Pulmonary artery endothelial cell (primary cell): Measurements from ENCODE around the gene SORCS2. TPM values are rescaled to one million over a fixed set of nuclear protein-coding genes. Genes with fewer than 3 reads are reported as not detected.

Source experiments
- DNase-seq: peaks from one replicate; pipeline ENCODE4 v3.0.0-alpha.2; 2011; ENCODE audit warnings: low read depth, low spot score
- total RNA-seq: library from RNA; depleted of rRNA; stranded (reverse); fragments of >200 nt; gene quantifications from 2 replicates; pipeline ENCODE4 v1.2.3, GENCODE V29; 2014

Gene SORCS2
- total RNA-seq, 1 donor from 2014 or later, result not detected

DNA sequence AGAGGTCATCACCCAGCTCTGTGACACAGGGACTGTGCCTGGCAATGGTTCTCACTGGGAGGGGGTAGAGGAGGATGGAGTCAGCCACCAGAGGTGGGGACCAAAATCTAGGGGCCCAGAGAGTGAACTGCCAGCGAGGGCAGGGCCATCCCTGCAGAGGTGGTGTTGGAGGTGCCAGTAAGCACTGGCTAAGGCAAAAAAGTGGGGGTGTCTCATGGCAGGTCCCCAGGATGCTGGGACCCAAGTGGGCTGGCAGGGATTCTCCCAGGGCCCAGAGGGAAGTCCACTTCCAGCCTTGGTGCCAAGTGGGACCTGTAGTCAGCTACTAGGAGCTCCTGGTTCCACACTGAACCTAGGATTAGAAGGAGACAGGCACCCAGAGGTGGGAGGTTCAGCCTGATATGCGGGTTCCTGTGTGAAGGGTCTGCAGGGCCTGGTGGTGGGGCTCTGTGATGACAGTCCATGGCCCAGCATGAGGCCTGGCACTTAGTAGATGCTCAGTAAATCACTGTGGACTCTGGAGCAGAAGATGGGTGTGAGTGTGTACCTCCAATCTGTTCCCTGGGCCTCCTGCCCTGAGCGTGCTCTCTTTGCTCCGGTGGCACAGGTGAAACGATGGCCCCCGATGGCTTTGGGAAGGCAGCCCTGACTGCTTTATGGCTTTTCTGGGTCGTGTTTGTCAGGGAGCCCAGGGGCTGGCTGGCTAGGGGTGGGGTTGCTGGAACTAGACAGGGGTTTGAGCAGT, 160.9 kb downstream of the SORCS2 start:
- DNase-seq, result no peak

DNA sequence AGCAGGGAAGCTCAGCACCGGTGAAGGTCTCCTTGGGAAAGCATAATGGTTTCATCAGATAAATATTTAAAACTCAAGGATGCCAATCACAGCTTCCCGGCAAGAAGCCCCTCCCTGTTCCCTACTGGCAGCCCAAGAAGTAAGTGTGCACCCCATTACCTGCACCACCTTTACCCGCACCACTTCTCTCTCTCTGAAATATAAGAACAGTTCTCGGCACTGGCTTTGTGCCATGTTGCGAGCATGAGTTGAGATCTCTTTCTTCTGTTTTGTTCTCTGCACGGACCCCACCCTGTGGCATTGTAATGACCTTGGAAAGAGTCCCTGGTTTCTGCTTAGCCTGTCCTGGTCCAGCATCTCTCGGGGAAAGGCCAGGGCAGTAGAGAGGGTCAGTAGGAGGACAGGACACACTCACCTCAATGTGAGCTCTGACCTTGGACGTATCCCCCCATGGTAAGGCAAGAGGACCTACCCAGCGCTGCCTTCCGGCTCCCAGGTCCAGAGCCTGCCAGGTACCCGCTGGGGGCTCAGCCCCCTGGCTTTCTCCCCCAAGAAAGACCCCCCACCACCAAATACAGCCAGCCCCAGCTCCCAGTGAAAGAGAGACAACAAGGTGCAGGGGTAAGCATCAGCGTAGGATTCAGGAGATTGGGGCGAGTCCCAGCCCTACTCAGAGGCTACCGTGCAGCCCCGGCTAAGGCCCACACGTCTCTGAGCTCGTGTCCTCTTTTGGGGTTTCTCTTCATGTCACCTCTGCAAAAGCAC, 161.7 kb downstream of the SORCS2 start:
- no peak for DNase-seq

DNA sequence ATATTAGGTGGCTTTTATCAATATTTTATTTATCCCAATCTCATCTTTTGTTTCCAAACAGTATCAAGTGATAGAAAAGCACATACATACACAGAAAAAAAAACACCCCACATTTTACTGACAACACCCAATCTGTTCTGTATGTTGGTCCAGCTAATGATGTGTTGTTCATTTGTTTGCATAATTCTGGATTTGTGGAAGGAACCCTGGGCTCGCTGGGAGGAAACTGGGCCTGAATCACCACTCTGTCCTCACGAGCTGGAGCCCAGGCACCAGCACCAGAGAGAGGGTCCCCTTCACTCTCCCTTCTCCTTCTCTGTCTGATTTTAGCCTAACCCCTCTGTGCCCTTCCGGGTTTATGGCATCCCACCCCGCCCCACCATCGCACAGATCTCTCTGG, 162.6 kb downstream of the SORCS2 start:
- DNase-seq, result no peak

DNA sequence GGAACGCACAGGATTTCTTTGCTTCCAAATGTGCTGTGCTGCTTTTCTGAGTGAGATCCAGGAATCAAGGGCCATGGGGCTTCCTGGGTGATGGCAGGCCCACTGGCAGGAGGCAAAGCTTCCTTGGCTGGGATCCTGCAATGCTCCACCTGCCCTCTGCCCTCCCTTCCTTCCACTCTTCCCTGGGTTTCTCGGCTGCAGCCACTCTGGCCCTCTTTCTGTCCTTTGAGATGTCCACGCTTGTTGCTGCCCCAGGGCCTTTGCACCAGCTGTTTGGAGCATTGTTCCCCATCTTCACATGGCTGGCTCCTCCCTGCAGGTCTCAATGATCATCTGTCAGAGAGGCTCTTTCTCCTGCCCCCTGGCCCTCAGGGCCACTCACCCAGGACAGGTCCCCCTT, 163.5 kb downstream of the SORCS2 start:
- DNase-seq, result no peak

DNA sequence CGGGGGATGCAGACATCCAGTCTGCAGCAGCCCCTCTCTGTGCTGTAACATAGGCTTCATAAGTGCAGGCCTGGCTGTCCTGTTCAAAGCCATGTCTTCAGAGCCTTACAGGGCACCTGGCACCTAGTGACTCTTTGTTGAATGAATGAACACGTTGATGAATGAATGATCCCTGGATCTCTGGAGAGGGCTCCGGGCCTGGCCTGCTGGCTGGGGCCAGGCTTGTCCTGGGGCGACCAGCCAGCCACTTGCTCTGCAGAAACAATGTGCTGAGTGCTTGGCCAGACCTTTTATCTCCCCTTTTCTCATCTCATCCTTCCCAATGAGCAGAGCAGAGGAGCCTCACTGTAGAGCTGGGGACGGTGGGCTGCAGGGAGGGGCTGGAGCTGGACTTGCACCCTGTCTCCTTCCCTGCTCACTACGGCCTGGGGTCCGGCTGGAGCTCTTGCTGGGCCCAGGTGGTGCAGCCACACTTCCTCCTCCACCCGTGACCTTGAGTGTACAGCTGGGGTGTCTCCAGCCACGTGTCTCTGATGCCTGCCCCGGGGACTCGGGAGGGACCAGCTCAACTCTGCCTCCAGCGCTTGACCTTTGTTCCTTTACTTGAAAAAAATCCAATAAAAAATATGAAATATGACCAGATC, 164.5 kb downstream of the SORCS2 start:
- no peak for DNase-seq

DNA sequence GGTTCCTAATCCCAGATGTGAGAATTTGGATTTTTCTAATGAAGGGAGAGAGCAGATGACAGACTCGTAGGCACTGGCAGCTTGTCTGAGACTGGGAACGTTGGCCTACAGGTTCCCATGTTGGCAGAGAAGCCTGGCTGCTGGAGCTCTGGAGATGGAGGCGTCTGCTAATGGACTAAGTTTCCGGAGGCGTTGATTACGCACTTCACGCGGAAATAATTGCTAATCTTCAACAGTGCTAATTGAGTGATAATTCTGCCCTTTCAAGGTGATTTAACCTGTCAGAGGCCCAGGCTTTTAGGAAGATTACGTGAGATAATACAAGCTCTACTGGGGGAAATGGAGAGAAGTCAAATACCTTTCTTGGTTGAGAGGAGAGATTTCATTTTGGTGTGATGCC, 165.0 kb downstream of the SORCS2 start:
- no peak for DNase-seq

DNA sequence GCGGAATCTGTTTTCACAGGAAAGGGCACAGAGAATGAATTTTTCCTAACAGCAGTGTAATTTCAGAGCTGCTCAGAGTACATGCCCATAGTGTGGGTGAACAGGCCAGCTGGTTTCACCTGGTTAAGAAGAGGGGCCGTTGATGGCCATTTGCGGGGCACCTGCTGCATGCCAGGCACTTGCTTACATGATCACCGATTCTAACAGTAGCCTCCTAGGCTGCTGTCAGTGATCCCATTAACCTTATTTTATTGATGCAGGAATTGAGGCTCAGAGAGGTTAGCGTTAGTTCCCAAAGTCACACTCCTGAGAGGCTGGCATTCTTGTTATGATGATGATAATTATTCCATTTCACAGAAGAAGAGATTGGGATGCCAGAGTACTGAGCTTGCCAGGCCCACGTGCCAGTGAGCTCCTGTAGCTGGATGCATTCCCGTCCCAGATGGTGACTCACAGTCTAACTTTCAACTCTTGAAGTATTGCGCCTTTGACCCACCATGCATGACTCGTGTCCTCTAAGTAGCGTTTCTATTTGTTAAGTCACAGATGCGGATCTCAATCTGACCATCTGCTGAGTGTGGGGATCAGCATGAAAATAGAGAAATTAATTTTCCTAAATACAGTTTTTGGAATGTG, 165.9 kb downstream of the SORCS2 start:
- no peak for DNase-seq

DNA sequence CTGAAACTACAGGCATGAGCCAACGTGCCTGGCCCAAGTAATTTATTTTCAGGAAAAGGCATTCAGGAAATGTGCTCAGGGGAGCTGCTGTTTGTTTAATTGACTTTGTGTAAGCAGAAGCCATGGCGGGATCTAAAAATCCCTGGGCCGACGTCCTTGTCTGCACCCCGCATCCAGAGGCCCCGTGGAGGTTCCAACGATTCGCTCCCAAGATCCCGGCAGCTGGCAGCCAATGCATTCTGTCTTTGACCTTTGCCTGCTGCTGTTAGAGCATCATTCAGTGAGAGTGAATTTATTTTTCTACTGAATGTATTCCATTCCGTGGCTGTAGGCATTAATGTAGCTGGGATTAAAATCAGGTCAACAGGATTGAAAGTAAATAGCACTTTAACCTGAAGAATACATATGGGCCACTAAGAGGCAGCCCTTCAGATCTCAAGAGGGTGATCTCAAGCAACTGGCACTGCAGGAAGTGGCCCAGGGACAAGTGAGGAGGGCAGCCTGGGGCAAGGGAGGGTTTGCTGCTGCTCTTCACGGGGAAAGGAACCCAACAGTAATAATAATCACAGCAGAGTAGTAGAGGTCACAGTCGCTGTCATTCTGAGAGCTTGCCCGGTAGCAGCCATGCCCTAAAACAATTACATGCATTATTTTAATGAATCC, 167.2 kb downstream of the SORCS2 start:
- no peak for DNase-seq

DNA sequence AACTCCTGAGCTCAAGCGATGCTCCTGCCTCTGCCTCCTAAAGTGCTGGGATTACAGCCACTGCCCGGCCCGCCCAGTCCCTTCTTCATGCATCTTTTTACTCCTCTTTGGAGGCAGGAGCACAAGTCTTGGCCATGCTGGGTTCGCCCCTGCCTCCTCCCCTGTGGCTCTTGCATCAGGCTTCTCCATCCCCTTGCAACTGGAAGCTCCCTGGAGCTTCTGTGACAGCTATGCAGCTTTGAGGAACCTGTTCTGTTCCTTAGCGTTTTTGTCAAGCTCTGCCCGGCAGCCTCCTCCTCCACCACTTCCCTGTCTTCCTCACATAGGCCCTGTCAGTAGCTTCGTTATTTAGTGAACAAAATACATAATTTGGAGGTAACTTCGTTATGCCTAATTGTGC, 168.5 kb downstream of the SORCS2 start:
- no peak for DNase-seq

DNA sequence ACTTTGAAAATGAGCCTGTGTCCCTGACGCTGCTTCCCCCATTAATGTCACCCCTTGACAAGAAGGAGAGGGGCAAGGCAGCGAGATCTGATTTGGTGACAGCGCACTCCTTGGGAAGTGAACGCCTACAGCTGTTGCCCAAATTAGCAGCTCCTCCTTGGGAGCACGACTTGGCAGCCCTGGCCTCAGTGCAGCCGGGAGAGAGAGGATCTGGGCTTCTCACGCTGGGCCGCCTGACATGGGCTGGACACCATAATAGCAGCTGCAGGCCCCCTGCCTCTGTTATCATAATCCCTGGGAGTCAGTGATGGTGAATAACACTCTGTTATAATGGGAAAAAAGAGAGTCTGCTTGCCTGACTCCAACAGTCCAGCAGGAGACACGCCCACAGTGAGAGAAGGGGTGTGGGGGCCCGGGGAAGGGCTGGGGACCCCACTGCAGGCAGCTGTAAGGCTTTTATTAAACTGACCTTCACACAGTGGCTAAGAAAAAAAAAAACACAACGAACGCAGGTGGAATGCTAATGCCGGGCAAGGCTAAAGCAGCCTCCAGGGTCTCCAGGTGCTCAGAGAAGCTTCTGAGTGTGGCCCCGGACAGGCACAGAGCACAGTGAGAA, 169.1 kb downstream of the SORCS2 start:
- no peak for DNase-seq

DNA sequence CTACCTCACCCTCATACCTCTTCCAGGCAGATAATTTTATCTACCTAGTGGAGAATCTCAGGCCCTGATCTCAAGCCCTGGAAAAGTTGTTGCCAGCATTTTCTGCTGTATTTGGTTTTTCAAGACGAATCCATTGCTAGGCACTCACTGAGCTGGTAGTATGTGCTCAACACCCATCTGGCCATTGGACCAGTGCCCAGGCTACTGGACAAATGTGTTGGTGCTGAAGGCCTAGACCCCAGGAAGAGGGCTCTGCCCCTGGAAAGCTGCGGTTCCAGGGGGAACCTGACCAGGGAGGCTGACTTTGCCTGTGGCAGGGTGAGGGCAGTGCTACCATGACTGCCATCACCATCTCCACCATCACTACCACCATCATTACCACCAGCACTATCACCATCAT, 170.0 kb downstream of the SORCS2 start:
- no peak for DNase-seq

DNA sequence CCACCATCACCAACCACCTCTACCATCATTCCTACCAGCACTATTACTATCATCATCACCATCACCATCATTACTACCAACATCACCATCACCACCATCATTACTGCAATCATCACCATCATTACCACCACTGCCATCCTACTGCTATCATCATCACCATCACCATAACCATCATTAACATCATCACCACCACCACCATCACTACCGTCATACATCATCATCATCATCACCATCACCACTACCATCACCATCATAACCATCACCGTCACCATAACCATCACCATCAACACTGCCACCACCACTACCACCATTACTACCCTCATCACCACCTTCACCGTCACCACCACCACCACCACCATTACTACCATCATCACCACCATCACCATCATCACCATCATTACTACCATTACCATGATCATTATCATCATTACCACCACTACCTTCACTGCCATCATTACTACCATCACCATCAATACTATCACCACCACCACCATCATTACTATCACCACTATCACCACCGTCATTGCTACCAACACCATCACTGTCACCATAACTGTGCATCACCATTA, 170.6 kb downstream of the SORCS2 start:
- no peak for DNase-seq

DNA sequence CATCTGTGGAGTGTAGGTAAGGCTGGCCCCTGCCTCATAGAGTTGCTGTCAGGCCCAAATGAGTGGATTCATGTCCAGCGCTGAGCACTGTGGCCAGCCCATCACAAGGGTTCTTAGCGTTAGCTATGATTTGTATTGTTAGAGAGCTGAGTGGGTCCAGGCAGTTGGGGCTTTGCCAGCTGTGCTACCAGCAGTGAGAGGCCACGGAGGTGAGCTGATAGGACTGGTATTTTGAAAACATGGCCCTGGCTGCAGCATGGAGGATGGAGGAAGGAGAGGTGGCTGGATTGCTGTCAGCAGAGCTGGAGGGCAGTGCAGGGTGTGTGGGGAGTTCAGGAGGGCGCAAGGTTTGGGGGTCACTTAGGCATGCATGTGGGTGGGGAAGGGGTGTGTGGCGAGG, 172.6 kb downstream of the SORCS2 start:
- no peak for DNase-seq

DNA sequence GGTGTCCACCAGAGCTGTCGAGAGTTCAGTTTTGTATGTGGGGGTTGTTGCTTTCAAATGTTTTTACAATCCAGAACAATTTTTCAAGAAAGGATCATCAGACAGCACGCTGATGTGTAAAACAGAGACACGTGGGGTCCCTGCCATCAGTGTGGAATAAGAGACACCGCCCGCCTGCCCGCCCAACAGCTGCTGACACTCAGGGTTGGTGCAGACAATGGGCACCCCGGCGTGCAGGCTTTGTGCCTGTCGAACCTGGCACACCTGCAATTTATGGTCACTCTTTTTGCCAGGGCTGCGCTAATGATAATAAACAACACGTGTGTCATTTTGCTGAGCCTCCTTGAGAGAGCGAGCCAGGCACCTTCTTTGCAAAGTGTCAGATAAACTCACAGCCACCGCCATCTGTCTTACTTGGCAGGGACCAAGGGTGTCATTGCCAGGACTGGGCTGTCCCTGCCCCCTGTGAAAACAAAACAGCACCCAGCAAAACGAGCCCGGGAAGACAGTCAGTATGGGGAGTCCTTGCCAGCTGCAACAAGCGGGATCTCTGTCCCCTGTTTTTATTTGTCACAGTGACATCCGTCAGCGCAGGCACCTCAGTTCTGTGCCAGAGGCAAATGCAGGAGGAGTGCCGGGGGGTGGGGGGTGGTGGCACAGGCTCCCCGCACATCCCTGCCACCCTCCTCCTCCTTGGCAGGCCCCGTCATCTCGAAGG, 173.3 kb downstream of the SORCS2 start:
- DNase-seq, result no peak

DNA sequence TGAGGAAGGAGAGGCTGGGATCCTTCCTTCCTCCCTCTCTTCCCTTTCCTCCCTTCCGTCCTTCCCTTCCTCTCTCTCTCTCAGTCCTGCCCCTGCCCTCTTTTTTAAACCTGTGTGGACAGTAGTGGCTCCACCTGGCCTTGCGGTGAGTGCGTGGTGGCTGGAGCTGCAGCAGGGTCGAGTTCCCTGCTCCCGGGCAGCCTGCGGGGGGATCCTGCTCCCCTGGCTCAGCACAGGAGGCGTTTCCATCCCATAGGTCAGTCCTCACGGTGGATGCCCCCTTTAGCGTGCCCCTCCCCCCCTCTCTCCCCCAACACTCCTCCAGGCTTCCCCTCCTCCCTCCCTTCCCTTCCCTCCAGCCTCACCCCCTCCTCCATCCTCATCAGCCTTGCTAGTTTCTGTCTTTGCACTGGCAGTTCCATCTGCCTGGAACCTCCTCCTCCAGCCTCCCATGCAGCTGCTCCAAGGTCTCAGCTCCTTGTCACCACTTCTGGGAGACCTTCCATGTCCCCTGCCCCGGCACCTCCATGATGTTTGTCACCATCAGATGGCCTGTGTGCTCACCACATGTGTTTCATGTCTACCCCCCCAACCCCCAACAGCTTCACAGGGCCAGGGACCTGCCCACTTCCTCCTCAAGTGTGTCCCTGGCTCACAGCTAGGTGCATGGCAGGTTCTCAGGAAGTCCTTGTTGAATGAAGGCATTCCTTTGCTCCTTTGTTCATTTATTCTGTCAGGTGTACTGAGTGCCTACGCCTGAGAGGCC, 174.0 kb downstream of the SORCS2 start:
- no peak for DNase-seq

DNA sequence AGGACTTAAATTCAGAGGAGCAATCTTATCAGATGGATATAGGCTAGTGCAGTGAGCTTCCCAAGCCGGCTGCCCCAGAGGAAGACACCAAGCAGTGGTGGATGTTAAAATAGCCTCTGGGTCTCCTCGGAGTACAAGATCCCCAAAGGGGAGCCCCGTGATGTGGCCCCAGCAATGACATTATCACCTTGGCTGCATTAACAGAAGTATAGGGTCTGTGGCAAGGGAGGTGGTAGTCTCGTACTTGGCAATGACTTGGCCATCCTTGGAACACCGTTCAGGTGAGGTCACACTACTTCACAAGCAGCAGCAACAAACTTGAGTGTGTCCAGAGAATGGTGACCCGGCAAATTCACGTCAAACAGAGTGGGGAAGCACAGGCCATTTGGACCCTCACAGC, 174.6 kb downstream of the SORCS2 start:
- DNase-seq, result no peak

DNA sequence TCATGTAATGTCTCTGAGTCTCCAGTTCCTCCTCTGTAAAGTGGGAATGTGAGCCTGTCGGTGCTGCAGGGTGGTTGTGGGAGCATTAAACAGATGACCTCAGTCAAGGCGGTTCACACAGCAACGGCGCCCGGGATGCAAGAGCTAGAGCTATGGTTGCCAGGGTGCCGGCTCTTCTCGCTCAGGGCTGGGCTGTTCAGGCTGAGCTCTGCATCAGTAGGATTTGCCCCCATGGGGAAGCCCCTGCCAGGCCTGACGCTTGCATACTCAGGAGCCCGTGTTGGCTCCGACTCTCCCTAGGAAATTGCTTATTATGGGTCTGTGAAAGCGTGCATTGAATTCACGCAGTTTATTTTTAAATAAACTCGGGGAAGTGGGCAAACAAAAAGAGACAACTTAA, 175.1 kb downstream of the SORCS2 start:
- DNase-seq, result no peak

DNA sequence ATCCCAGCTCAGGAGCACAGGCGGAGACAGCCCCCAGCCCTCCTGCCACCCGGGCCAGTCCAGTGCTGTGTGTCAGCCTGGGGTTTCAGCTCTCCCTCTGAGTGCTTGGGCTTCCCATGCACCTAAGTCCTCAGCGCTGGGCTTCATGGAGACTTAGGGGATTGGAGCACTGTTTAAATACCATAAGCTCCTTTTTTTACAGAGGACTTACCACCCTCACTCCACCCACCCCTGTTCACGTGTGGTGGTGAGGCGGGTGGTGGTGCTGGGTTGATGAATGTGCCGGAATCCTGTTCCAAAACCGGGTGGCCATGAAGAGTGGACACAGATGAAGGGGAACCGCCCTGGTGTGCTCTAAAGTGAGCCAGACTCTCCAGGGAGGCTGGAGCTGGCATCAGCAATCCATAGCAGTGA, 175.5 kb downstream of the SORCS2 start:
- DNase-seq, result no peak

DNA sequence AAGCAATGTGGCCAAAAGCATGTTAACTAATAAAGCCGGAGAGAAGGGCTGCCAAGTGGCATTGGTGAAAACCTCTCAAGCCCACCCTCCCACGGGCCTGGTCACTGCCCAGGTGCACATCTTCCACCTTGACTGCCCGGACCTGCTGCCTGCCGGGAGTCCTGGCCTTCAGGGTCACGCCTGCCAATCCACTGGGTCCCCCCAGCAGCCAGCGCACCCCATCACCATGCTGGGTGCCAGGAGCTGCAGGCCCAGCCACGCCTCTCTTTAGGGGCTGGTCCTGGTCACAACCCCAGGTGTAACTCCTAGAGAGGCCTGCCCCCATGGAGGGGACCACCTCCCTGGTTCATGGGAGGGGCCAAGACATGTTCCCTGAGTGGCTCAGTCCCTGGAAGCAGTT, 176.0 kb downstream of the SORCS2 start:
- no peak for DNase-seq
